H1 (cell line): ENCODE results near the gene FASTKD3.

Experiments used
- ATF2 ChIP-seq: IDR thresholded peaks from 2 replicates; pipeline ENCODE4 v1.6.1; 2012; ENCODE audit warnings: low read length, inconsistent platforms
- CTCF ChIP-seq, 3 experiments: IDR thresholded peaks; 1 replicate in 2 of 3; 2 replicates in 1 of 3; pipeline versions ENCODE4 v1.5.1 to v1.6.1; 2011; ENCODE audit warnings: low read length in 3 of 3, mild to moderate bottlenecking in 3 of 3, inconsistent platforms in 2 of 3, low read depth in 1 of 3, moderate library complexity in 1 of 3; ENCODE audit not compliant: insufficient read depth in 1 of 3; ENCODE audit errors: control extremely low read depth in 1 of 3
- EP300 ChIP-seq, 2 experiments: IDR thresholded peaks; 1 replicate in 1 of 2; 2 replicates in 1 of 2; pipeline ENCODE4 v1.6.1; 2011 to 2012; ENCODE audit warnings: low read depth in 2 of 2, low read length in 2 of 2, mild to moderate bottlenecking in 2 of 2, borderline replicate concordance in 1 of 2, inconsistent platforms in 1 of 2, moderate library complexity in 1 of 2
- FOSL1 ChIP-seq: IDR thresholded peaks from 2 replicates; pipeline ENCODE4 v1.6.1; 2011; ENCODE audit warnings: mild to moderate bottlenecking, low read depth, low read length, moderate library complexity; ENCODE audit not compliant: insufficient read depth
- GTF2F1 ChIP-seq: IDR thresholded peaks from 2 replicates; pipeline ENCODE4 v1.6.1; 2012; ENCODE audit warnings: low read depth, low read length, improper control_type of control experiment, borderline replicate concordance
- MAFK ChIP-seq: IDR thresholded peaks from 2 replicates; pipeline ENCODE4 v1.6.1; 2012; ENCODE audit warnings: low read depth, mild to moderate bottlenecking, improper control_type of control experiment, low read length
- POLR2A ChIP-seq, 2 experiments: IDR thresholded peaks; 1 replicate in 1 of 2; 2 replicates in 1 of 2; pipeline ENCODE4 v1.6.1; 2011; ENCODE audit warnings: low read depth in 2 of 2, low read length in 2 of 2, mild to moderate bottlenecking in 2 of 2; ENCODE audit errors: control extremely low read depth in 1 of 2
- POLR2AphosphoS5 ChIP-seq: IDR thresholded peaks from 2 replicates; pipeline ENCODE4 v1.6.1; 2011; ENCODE audit warnings: low read depth, low read length
- RXRA ChIP-seq: IDR thresholded peaks from 2 replicates; pipeline ENCODE4 v1.6.1; 2011; ENCODE audit warnings: low read depth, mild to moderate bottlenecking, low read length, moderate library complexity; ENCODE audit not compliant: insufficient read depth

- TF ChIP-seq CTCF (IDR thresholded peaks at IDR 0.05; ENCODE audit: control extremely low read depth in 1 of 3, insufficient read depth in 1 of 3, low read depth in 1 of 3, low read length in 3 of 3) (no peak), ATF2 (no peak), POLR2AphosphoS5 (no peak), POLR2A (IDR thresholded peaks at IDR 0.05; ENCODE audit: control extremely low read depth in 1 of 2, low read depth in 2 of 2, low read length in 2 of 2) (no peak), GTF2F1 (no peak), EP300 (IDR thresholded peaks at IDR 0.05; ENCODE audit: borderline replicate concordance in 1 of 2, low read depth in 2 of 2, low read length in 2 of 2) (no peak), FOSL1 (no peak), MAFK (no peak), RXRA (no peak)
These were observed 3.8 kb upstream of the FASTKD3 start for GRCh38 chr5:7872517-7873130.
